ENCODE data around the gene FOXD4.
"Not testable (repeated sequence)": the region's sequence is repeated elsewhere in the genome, so short reads cannot be mapped to it uniquely, and the experiment has no call there.

Gene FOXD4

DNA sequence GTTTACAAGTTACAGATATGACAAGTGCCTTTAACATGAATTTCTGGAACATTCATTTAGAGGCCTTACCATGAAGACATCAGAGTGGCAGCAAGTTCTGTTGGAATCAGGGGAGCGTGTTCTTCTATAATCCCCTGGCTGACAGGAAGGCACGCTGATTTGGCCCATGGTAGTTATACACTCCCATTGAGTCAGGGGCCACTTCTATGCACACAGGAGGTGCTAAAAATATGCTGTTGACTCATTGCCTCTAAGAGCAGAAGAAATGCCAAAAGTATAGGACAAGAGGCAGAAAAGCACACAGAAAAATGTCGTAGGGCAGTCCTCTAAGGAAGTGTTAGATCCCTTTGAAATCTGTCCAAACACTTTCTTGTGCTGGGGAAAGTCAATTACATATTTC, 39.9 kb downstream of the FOXD4 start:
- not testable (repeated sequence) for H2AFZ ChIP-seq (ENCODE audit: low read depth, low read length); H3K4me1 ChIP-seq (ENCODE audit: insufficient read depth, low read length); H3K4me3 ChIP-seq (ENCODE audit: low read length); H3K36me3 ChIP-seq (ENCODE audit: insufficient read depth, low read length); H3K9me3 ChIP-seq (ENCODE audit: low read length); H3K27me3 ChIP-seq (ENCODE audit: insufficient read depth, low read length)

DNA sequence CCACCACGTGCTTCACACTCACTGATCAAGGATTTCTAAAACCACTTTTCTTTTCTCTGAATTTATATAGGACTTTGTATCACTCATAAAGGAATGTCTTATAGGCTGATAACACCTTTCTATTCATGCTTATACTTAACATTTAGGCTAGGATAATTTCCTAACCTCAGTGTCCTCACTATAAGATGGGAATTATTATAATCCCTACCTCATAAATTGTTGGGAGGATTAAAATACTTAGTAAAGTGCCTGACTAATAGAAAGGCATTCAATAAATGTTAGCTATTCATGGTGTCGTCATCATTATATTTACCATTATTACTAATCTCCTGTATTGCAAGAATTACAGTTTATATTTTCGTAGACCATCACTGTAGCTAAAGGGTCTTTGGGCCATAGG, 41.8 kb downstream of the FOXD4 start:
- H3K27me3 ChIP-seq (ENCODE audit: insufficient read depth, low read length); H3K4me3 ChIP-seq (ENCODE audit: low read length); H3K9me3 ChIP-seq (ENCODE audit: low read length); H2AFZ ChIP-seq (ENCODE audit: low read depth, low read length); H3K36me3 ChIP-seq (ENCODE audit: insufficient read depth, low read length); H3K4me1 ChIP-seq (ENCODE audit: insufficient read depth, low read length): not testable (repeated sequence)

- not testable (repeated sequence) for H3K9me3 ChIP-seq (ENCODE audit: low read length); H3K36me3 ChIP-seq (ENCODE audit: insufficient read depth, low read length); H2AFZ ChIP-seq (ENCODE audit: low read depth, low read length); H3K4me1 ChIP-seq (ENCODE audit: insufficient read depth, low read length); H3K27me3 ChIP-seq (ENCODE audit: insufficient read depth, low read length); H3K4me3 ChIP-seq (ENCODE audit: low read length)
Measured at GRCh38 chr9:73900-74525, 44.2 kb downstream of the FOXD4 start.

DNA sequence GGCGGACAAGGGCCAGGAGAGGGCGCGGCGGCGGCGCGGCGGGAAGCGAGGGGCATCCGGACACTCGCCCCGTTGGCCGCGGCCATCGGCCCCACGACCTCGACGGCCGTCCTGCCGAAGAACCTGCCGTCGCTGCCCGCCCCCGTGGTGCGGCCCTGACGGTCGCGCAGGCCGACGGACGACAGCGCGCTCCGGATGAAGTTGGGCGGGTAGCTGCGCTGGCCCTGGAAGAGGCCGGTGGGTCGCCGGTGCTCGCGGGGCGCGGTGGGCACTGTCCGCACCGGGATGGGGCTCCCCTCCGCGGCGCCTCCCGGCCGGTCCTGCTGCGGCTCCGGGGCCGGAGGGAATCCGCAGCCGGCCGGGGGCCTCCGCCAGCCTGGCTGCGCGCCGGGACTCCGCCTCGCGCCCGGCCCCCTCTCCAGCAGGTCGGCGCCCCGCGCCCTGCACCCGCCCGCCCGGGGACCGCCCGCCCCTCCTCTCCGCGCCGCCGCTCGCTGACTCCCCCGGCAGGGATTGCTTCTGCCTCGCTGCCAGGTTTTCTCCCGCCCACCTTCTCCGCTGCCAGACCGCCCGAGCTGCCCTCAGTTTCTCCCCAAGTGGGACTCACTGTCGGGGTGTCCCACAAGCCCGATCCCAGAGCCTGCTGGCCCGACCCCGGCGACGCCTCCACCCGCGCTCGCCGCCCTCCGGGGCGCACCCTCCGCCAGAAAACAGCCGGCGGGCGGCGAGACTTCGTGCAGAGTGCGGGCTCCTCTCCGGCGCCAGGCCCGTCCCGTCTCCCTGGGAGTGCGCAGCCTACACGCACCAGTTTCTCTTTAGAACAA, 44.9 kb downstream of the FOXD4 start:
- not testable (repeated sequence) for H3K27me3 ChIP-seq (ENCODE audit: insufficient read depth, low read length); H3K9me3 ChIP-seq (ENCODE audit: low read length); H2AFZ ChIP-seq (ENCODE audit: low read depth, low read length); H3K4me1 ChIP-seq (ENCODE audit: insufficient read depth, low read length); H3K4me3 ChIP-seq (ENCODE audit: low read length); H3K36me3 ChIP-seq (ENCODE audit: insufficient read depth, low read length)

All from neuron (in vitro differentiated cells).